WTC11 (cell line): ENCODE measurements around the gene BCAS3. TPM values are rescaled to one million over a fixed set of nuclear protein-coding genes. Genes with fewer than 3 reads are reported as not detected.
A peak's percentile ranks its signal among the peaks of the same experiment; 100 is the strongest.

Experiments used
- ATAC-seq: fragments of 200-7000 bp; cut with Tn5 transposase; 2 replicates; pipeline ENCODE4 v1.10.0; 2021; ENCODE audit warnings: mild to moderate bottlenecking, moderate library complexity
- Bru-seq: library from RNA; stranded (reverse); fragments of 400-500 nt; gene quantifications from one replicate; lab custom pipeline; 2021; lab: Mats Ljungman, UMichigan
- CTCF ChIA-PET: fragments of 300-600 bp; sonication (Branson Sonifier 250); formaldehyde crosslinking; loops from one replicate; lab custom pipeline; 2021; ENCODE audit warnings: antibody characterized with exemption; lab: Charles Lee
- POLR2A ChIA-PET: fragments of 350-600 bp; sonication (Branson Sonifier 250); formaldehyde crosslinking; loops from one replicate; lab custom pipeline; 2021; ENCODE audit warnings: antibody characterized with exemption; lab: Charles Lee
- DNase-seq: peaks from one replicate; pipeline ENCODE4 v3.0.0; 2021; ENCODE audit warnings: low spot score
- H3K27ac Mint-ChIP-seq: 2 replicates; pipeline ENCODE4 v1.8.0; 2021; ENCODE audit warnings: mixed read lengths
- H3K27me3 Mint-ChIP-seq: 2 replicates; pipeline ENCODE4 v1.8.0; 2021; ENCODE audit warnings: low read depth, mild to moderate bottlenecking, moderate library complexity, mixed read lengths
- H3K36me3 Mint-ChIP-seq: 2 replicates; pipeline ENCODE4 v1.8.0; 2021; ENCODE audit warnings: mixed read lengths
- H3K4me1 Mint-ChIP-seq: 2 replicates; pipeline ENCODE4 v1.8.0; 2022; ENCODE audit warnings: mixed read lengths
- H3K4me3 Mint-ChIP-seq: 2 replicates; pipeline ENCODE4 v1.8.0; 2021; ENCODE audit warnings: mild to moderate bottlenecking, moderate library complexity, mixed read lengths
- H3K9me3 Mint-ChIP-seq: 2 replicates; pipeline ENCODE4 v1.8.0; 2021; ENCODE audit warnings: mixed read lengths
- ATF6 ChIP-seq: sonication (generic); formaldehyde crosslinking; IDR thresholded peaks from 2 replicates; pipeline ENCODE4 v1.8.1; 2023; ENCODE audit warnings: mild to moderate bottlenecking, missing genetic modification reagents
- EMX1 ChIP-seq: fragments of 250-450 bp; sonication (Bioruptor Pico); IDR thresholded peaks from 2 replicates; pipeline ENCODE4 v1.8.0; 2021; ENCODE audit warnings: mild to moderate bottlenecking
- ERG ChIP-seq: fragments of 250-450 bp; sonication (Bioruptor Pico); IDR thresholded peaks from 2 replicates; pipeline ENCODE4 v1.8.0; 2021; ENCODE audit warnings: mild to moderate bottlenecking
- ESRRA ChIP-seq: sonication (generic); formaldehyde crosslinking; IDR thresholded peaks from 2 replicates; pipeline ENCODE4 v1.8.1; 2022; ENCODE audit warnings: mild to moderate bottlenecking, missing genetic modification reagents, borderline replicate concordance
- FOXJ3 ChIP-seq: sonication (generic); formaldehyde crosslinking; IDR thresholded peaks from 2 replicates; pipeline ENCODE4 v1.9.0; 2021; ENCODE audit warnings: missing genetic modification reagents, mild to moderate bottlenecking, borderline replicate concordance
- IRF1 ChIP-seq: sonication (generic); formaldehyde crosslinking; IDR thresholded peaks from 2 replicates; pipeline ENCODE4 v1.8.0; 2023; ENCODE audit warnings: missing genetic modification reagents
- KAT7 ChIP-seq: sonication (generic); formaldehyde crosslinking; IDR thresholded peaks from 2 replicates; pipeline ENCODE4 v1.8.1; 2023; ENCODE audit warnings: missing genetic modification reagents, mild to moderate bottlenecking, borderline replicate concordance
- MAX ChIP-seq: sonication (generic); formaldehyde crosslinking; IDR thresholded peaks from 2 replicates; pipeline ENCODE4 v1.8.0; 2022; ENCODE audit warnings: mild to moderate bottlenecking, missing genetic modification reagents
- NR2C2 ChIP-seq: sonication (generic); formaldehyde crosslinking; IDR thresholded peaks from 2 replicates; pipeline ENCODE4 v1.8.0; 2022; ENCODE audit warnings: mild to moderate bottlenecking, missing genetic modification reagents
- PRDM15 ChIP-seq: sonication (generic); formaldehyde crosslinking; IDR thresholded peaks from 2 replicates; pipeline ENCODE4 v1.8.0; 2022; ENCODE audit warnings: missing genetic modification reagents
- PREB ChIP-seq: sonication (generic); formaldehyde crosslinking; IDR thresholded peaks from 2 replicates; pipeline ENCODE4 v1.8.1; 2022; ENCODE audit warnings: mild to moderate bottlenecking, missing genetic modification reagents, moderate library complexity, borderline replicate concordance
- PRRX2 ChIP-seq: fragments of 250-450 bp; sonication (Bioruptor Pico); IDR thresholded peaks from 2 replicates; pipeline ENCODE4 v1.8.0; 2021; ENCODE audit warnings: mild to moderate bottlenecking
- RELA ChIP-seq: sonication (generic); formaldehyde crosslinking; IDR thresholded peaks from 2 replicates; pipeline ENCODE4 v1.8.1; 2022; ENCODE audit warnings: missing genetic modification reagents, mild to moderate bottlenecking, borderline replicate concordance
- SMAD4 ChIP-seq: sonication (generic); formaldehyde crosslinking; IDR thresholded peaks from 2 replicates; pipeline ENCODE4 v1.8.0; 2022; ENCODE audit warnings: mild to moderate bottlenecking, missing genetic modification reagents
- SOX15 ChIP-seq: fragments of 250-450 bp; sonication (Bioruptor Pico); IDR thresholded peaks from 2 replicates; pipeline ENCODE4 v1.9.0; 2021; ENCODE audit warnings: mild to moderate bottlenecking
- SP1 ChIP-seq: sonication (generic); formaldehyde crosslinking; conservative IDR thresholded peaks from 2 replicates; pipeline ENCODE4 v1.8.1; 2022; ENCODE audit warnings: missing genetic modification reagents
- STAT6 ChIP-seq: sonication (generic); formaldehyde crosslinking; conservative IDR thresholded peaks from 2 replicates; pipeline ENCODE4 v1.8.1; 2023; ENCODE audit warnings: mild to moderate bottlenecking, low read depth, missing genetic modification reagents, moderate library complexity
- ZNF138 ChIP-seq: sonication (generic); formaldehyde crosslinking; conservative IDR thresholded peaks from 2 replicates; pipeline ENCODE4 v1.8.1; 2022; ENCODE audit warnings: mild to moderate bottlenecking, moderate library complexity, missing genetic modification reagents
- ZNF317 ChIP-seq: sonication (generic); formaldehyde crosslinking; IDR thresholded peaks from 2 replicates; pipeline ENCODE4 v1.8.1; 2023; ENCODE audit warnings: low read depth, mild to moderate bottlenecking, moderate library complexity, missing genetic modification reagents, borderline replicate concordance
- ZNF416 ChIP-seq: fragments of 250-450 bp; sonication (Bioruptor Pico); IDR thresholded peaks from 2 replicates; pipeline ENCODE4 v1.9.0; 2021; ENCODE audit warnings: mild to moderate bottlenecking, inconsistent platforms
- ZNF423 ChIP-seq: fragments of 250-450 bp; sonication (Bioruptor Pico); IDR thresholded peaks from 2 replicates; pipeline ENCODE4 v2.1.2; 2022; ENCODE audit warnings: mild to moderate bottlenecking, moderate library complexity
- ZSCAN18 ChIP-seq: fragments of 250-450 bp; sonication (Bioruptor Pico); IDR thresholded peaks from 2 replicates; pipeline ENCODE4 v2.1.2; 2022; ENCODE audit warnings: mild to moderate bottlenecking, moderate library complexity
- long read RNA-seq, 3 experiments: library from RNA in 1 of 3; library from capped mRNA in 1 of 3; library from polyadenylated mRNA in 1 of 3; unstranded in 2 of 3; stranded (forward) in 1 of 3; transcript quantifications; one replicate each; pipeline ENCODE4 v2.0.0, GENCODE V29; 2021
- total RNA-seq: library from RNA; stranded (reverse); gene quantifications from 3 replicates; pipeline ENCODE4 v1.2.3, GENCODE V29; 2021

The BCAS3 gene
- total RNA-seq, result 15.5 to 19.8 TPM (median 17.8 TPM) in 3 replicates
- percentile 51 among the genes with signal in this experiment for Bru-seq, nascent RNA
- long read RNA-seq, experiment 1, partial matches to known transcripts, result 0 of 7 reads
- long read RNA-seq, experiment 1, other reads (novel, unspliced or antisense), result 7 of 7 reads
- long read RNA-seq, experiment 2, full-length matches to known transcripts, result 7 of 9 reads
- long read RNA-seq, experiment 2, partial matches to known transcripts, result 1 of 9 reads
- long read RNA-seq, experiment 2, other reads (novel, unspliced or antisense), result 1 of 9 reads
- long read RNA-seq, experiment 3, partial matches to known transcripts, result 0 of 7 reads
- long read RNA-seq, experiment 3, other reads (novel, unspliced or antisense), result 7 of 7 reads

GRCh38 chr17:60677308-60678117 is at the start of gene BCAS3:
Gene BCAS3 (plus strand): TSS chr17:60677851.
- Mint-ChIP-seq H3K4me1 (peaks cover 6% of the 10 kb centered on the region), H3K9me3 (peaks cover 10% of the 10 kb centered on the region), H3K36me3 (no peaks in the 10 kb centered on the region), H3K27ac (peak within 1 kb of the TSS; percentile 97), H3K27me3 (no peaks in the 10 kb centered on the region), H3K4me3 (peak within 1 kb of the TSS; percentile 99)
- peak; percentile 97 for ATAC-seq
- ChIA-PET POLR2A (interaction anchor here (0.6 to 1.1 kb wide), 2 partner anchors 78 to 278 kb away, joined by 3 read pairs; no protein-coding TSS in a partner anchor), CTCF (interaction anchor here (0.6 to 1.5 kb wide), 7 partner anchors 39 to 1432 kb away, joined by 3 to 5 read pairs (median 3); partner anchors contain the start of gene PPM1D)
- DNase-seq, result peak; percentile 99
- no peak for TF ChIP-seq PREB
- TF ChIP-seq ESRRA (CRISPR knock-in tag), result no peak
- no peak for TF ChIP-seq PRDM15 (CRISPR knock-in tag)
- TF ChIP-seq ZSCAN18 (CRISPR knock-in tag), result no peak
- peak; percentile 92 for TF ChIP-seq MAX
- TF ChIP-seq ZNF138 (CRISPR knock-in tag), result no peak
- no peak for TF ChIP-seq IRF1
- no peak for TF ChIP-seq PRRX2 (CRISPR knock-in tag)
- no peak for TF ChIP-seq FOXJ3 (CRISPR knock-in tag)
- TF ChIP-seq NR2C2 (CRISPR knock-in tag), result no peak
- TF ChIP-seq SOX15 (CRISPR knock-in tag), result no peak
- TF ChIP-seq RELA (CRISPR knock-in tag), result no peak
- TF ChIP-seq ZNF416 (CRISPR knock-in tag), result no peak
- TF ChIP-seq ZNF317 (CRISPR knock-in tag), result no peak
- TF ChIP-seq KAT7 (CRISPR knock-in tag), result no peak
- peak; percentile 73; the same call in 1 of the 2 replicates for TF ChIP-seq SP1
- no peak for TF ChIP-seq ERG (CRISPR knock-in tag)
- TF ChIP-seq SMAD4 (CRISPR knock-in tag), result no peak
- no peak for TF ChIP-seq EMX1 (CRISPR knock-in tag)
- no peak for TF ChIP-seq ATF6
- TF ChIP-seq STAT6, result no peak
- no peak for TF ChIP-seq ZNF423 (CRISPR knock-in tag)
